ENCODE results near the gene FBXL5.

The FBXL5 gene

GRCh38 chr4:15682242-15683142 is 27.3 kb upstream of the FBXL5 start:
- no peak for TF ChIP-seq EZH2phosphoT487 (IDR thresholded peaks at IDR 0.05; ENCODE audit: borderline replicate concordance)
- TF ChIP-seq CTCF (conservative IDR thresholded peaks at IDR 0.05; ENCODE audit: low read length), result no peak
- Histone ChIP-seq H2AFZ (ENCODE audit: low read length) (peak overlapping the region; percentile 89), H3K79me2 (ENCODE audit: insufficient read depth, low read length) (peaks cover 80% of the 10 kb centered on the region)

GRCh38 chr4:15681372-15682241 is 26.4 kb upstream of the FBXL5 start, which contains the start of gene FAM200B:
Gene FAM200B (plus strand): TSS chr4:15681827. CDS start chr4:15686978, 5,151 bp downstream.
- Histone ChIP-seq H3K4me3 (ENCODE audit: low read length, poor library complexity, severe bottlenecking) (peak within 1 kb of the TSS; percentile 96), H3K9ac (ENCODE audit: low read depth, low read length, poor library complexity, severe bottlenecking) (peak within 1 kb of the TSS; percentile 100), H3K4me1 (ENCODE audit: insufficient read depth, low read length, poor library complexity, severe bottlenecking) (peaks cover 74% of the 10 kb centered on the region), H3K9me3 (ENCODE audit: insufficient read depth, low read depth, low read length) (no peaks in the 10 kb centered on the region), H3K79me2 (ENCODE audit: insufficient read depth, low read length) (peaks cover 88% of the 10 kb centered on the region), H2AFZ (ENCODE audit: low read length) (peak within 1 kb of the TSS; percentile 89), H3F3A (ENCODE audit: low read depth) (peaks cover 4% of the 10 kb centered on the region; the same call in 1 of the 2 replicates), H3K27me3 (ENCODE audit: insufficient read depth, low read length, poor library complexity, severe bottlenecking) (no peaks in the 10 kb centered on the region), H4K20me1 (ENCODE audit: insufficient read depth, low read length, poor library complexity, severe bottlenecking) (no peaks in the 10 kb centered on the region), H3K36me3 (ENCODE audit: insufficient read depth, low read length) (0 out of 2 replicates have a peak, but pooled peaks cover 5% of the 10 kb centered on the region), H3K4me2 (ENCODE audit: low read depth, low read length, poor library complexity, severe bottlenecking) (peak within 1 kb of the TSS; percentile 97), H3K9me2 (replicated peaks; ENCODE audit: low read depth, low read length) (no peaks in the 10 kb centered on the region)
- TF ChIP-seq EZH2phosphoT487 (IDR thresholded peaks at IDR 0.05; ENCODE audit: borderline replicate concordance) (no peak), CTCF (conservative IDR thresholded peaks at IDR 0.05; ENCODE audit: low read length) (no peak)

More at GRCh38 chr4:15682242-15683142, 27.3 kb upstream of the FBXL5 start:
- H3K4me2 ChIP-seq (ENCODE audit: low read depth, low read length, poor library complexity, severe bottlenecking), result peak overlapping the region; percentile 91
- H3K9me2 ChIP-seq (replicated peaks; ENCODE audit: low read depth, low read length), result no peaks in the 10 kb centered on the region
- H3K4me1 ChIP-seq (ENCODE audit: insufficient read depth, low read length, poor library complexity, severe bottlenecking), result peaks cover 69% of the 10 kb centered on the region
- no peaks in the 10 kb centered on the region for H3F3A ChIP-seq (ENCODE audit: low read depth)
- 0 out of 2 replicates have a peak, but pooled peaks cover 5% of the 10 kb centered on the region for H3K36me3 ChIP-seq (ENCODE audit: insufficient read depth, low read length)
- H3K27me3 ChIP-seq (ENCODE audit: insufficient read depth, low read length, poor library complexity, severe bottlenecking), result no peaks in the 10 kb centered on the region
- H4K20me1 ChIP-seq (ENCODE audit: insufficient read depth, low read length, poor library complexity, severe bottlenecking), result no peaks in the 10 kb centered on the region
- H3K9ac ChIP-seq (ENCODE audit: low read depth, low read length, poor library complexity, severe bottlenecking), result peak overlapping the region; percentile 100
- H3K9me3 ChIP-seq (ENCODE audit: insufficient read depth, low read depth, low read length), result no peaks in the 10 kb centered on the region
- peak overlapping the region; percentile 96 for H3K4me3 ChIP-seq (ENCODE audit: low read length, poor library complexity, severe bottlenecking)

- peak overlapping the region; percentile 97 for H3K4me2 ChIP-seq (ENCODE audit: low read depth, low read length, poor library complexity, severe bottlenecking)
- peak overlapping the region; percentile 89 for H2AFZ ChIP-seq (ENCODE audit: low read length)
- H3K27me3 ChIP-seq (ENCODE audit: insufficient read depth, low read length, poor library complexity, severe bottlenecking), result no peaks in the 10 kb centered on the region
- H3K4me1 ChIP-seq (ENCODE audit: insufficient read depth, low read length, poor library complexity, severe bottlenecking), result peaks cover 75% of the 10 kb centered on the region
- peak overlapping the region; percentile 100 for H3K9ac ChIP-seq (ENCODE audit: low read depth, low read length, poor library complexity, severe bottlenecking)
- no peaks in the 10 kb centered on the region for H3K9me2 ChIP-seq (replicated peaks; ENCODE audit: low read depth, low read length)
- peak overlapping the region; percentile 96 for H3K4me3 ChIP-seq (ENCODE audit: low read length, poor library complexity, severe bottlenecking)
- H4K20me1 ChIP-seq (ENCODE audit: insufficient read depth, low read length, poor library complexity, severe bottlenecking), result no peaks in the 10 kb centered on the region
- H3K79me2 ChIP-seq (ENCODE audit: insufficient read depth, low read length), result peaks cover 94% of the 10 kb centered on the region
- H3K36me3 ChIP-seq (ENCODE audit: insufficient read depth, low read length), result 0 out of 2 replicates have a peak, but pooled peaks cover under 1% of the 10 kb centered on the region
- H3K9me3 ChIP-seq (ENCODE audit: insufficient read depth, low read depth, low read length), result no peaks in the 10 kb centered on the region
- peaks cover 4% of the 10 kb centered on the region; the same call in 1 of the 2 replicates for H3F3A ChIP-seq (ENCODE audit: low read depth)
- TF ChIP-seq EZH2phosphoT487 (IDR thresholded peaks at IDR 0.05; ENCODE audit: borderline replicate concordance), result no peak
- no peak for TF ChIP-seq CTCF (conservative IDR thresholded peaks at IDR 0.05; ENCODE audit: low read length)
These were observed 25.9 kb upstream of the FBXL5 start for GRCh38 chr4:15681067-15681371.
